IPS-18c (cell line): ENCODE data around the gene PREX1.

Experiments
- H3K4me3 ChIP-seq: 2 replicates; pipeline ENCODE4 v1.7.0; 2013; ENCODE audit warnings: low read depth, mild to moderate bottlenecking, low read length, moderate library complexity; ENCODE audit not compliant: insufficient read depth
- H3K9me3 ChIP-seq: one replicate; pipeline ENCODE4 v1.6.1; 2013; ENCODE audit warnings: mild to moderate bottlenecking, low read length, moderate library complexity; ENCODE audit not compliant: control insufficient read depth, insufficient read depth

The PREX1 gene

GRCh38 chr20:48621376-48622078 is 206.3 kb downstream of the PREX1 start:
- Histone ChIP-seq H3K9me3 (no peaks in the 10 kb centered on the region), H3K4me3 (no peak overlapping the region)

- peak overlapping the region; percentile 21; the same call in 1 of the 2 replicates for H3K4me3 ChIP-seq
Observed at GRCh38 chr20:48620507-48621375, 207.1 kb downstream of the PREX1 start.

GRCh38 chr20:48620154-48620506 is 207.7 kb downstream of the PREX1 start:
- Histone ChIP-seq H3K9me3 (no peaks in the 10 kb centered on the region), H3K4me3 (no peak overlapping the region)

More at GRCh38 chr20:48620507-48621375, 207.1 kb downstream of the PREX1 start:
- no peaks in the 10 kb centered on the region for H3K9me3 ChIP-seq

GRCh38 chr20:48619126-48620101 is 208.4 kb downstream of the PREX1 start:
- Histone ChIP-seq H3K9me3 (no peaks in the 10 kb centered on the region), H3K4me3 (no peak overlapping the region)

DNA sequence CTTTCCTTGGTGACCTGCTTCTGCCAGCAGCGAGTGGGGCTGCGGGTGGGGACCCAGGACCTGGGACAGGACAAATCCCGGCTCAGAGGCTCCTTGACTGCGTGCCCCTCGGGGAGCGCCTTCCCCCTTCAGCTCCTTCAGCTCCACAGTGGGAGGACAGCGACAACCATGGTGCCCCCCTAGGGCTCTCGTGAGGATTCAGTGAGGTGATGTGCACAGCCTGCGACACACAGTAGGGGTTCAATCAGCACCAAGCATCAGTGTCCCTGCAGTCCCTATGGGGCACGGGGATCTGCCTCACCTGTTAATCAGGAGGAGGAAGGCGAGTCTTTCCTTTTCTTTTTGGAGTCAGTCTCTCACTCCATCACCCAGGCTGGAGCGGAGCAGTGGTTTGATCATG is 209.2 kb downstream of the PREX1 start:
- H3K9me3 ChIP-seq: no peaks in the 10 kb centered on the region
- no peak overlapping the region for H3K4me3 ChIP-seq

DNA sequence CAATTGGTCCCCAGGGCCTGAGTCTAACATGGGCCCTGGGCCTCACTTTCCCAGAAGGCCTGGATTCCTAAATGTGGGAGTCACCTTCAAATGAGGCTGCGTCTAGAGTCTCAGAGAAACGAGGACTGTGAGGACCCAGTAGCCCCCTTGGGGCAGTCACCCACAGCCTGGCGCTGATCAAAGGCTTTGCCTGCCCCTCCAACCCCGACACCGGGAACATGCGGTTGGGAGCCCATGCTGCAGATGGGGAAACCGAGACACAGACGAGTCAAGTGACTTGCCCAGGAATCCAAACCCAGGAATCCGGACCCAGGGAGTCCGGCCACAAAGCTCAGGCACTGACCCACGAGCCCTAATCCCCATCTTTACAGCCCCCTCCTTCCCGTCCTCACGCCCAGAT is 209.7 kb downstream of the PREX1 start:
- H3K4me3 ChIP-seq: no peak overlapping the region
- H3K9me3 ChIP-seq: no peaks in the 10 kb centered on the region

DNA sequence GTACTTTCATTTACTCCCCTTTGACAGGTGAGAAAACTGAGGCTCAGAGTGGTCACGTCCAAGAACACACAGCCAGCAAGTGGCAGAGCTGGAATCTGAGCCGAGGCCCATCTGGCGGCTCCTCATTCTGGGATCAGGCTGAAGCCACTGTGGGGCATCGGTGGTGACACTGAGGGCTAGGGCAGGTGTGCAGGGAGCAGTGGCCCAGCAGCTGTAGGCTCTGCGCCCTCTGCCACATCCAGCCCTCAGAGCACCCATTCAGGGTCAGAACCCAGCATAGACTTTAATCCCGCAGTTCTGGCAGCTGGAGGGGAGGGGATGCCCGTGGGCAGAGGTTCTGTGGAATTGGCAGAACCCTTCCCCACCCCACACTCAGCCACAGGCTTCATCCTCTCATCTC is 210.3 kb downstream of the PREX1 start:
- no peaks in the 10 kb centered on the region for H3K9me3 ChIP-seq
- no peak overlapping the region for H3K4me3 ChIP-seq

DNA sequence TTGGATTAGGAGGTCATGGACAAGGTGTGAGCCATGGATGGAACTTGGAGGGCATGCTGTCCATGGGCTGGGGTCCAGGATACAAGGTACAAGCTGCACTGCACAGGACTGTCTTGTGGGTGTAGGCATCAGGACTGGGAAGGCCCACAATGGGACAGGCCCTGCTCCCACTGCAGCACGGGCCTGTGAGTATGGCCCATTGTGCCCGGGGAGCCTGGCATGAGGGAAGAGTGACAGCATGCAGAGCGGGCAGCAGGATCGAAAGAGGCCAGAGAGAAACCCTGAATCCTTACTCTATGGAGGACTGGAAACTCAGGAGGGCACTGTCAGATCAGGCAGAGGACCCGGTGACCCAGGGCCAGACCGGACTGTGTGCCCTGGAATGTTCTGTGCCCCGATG is 211.3 kb downstream of the PREX1 start:
- Histone ChIP-seq H3K4me3 (no peak overlapping the region), H3K9me3 (no peaks in the 10 kb centered on the region)

DNA sequence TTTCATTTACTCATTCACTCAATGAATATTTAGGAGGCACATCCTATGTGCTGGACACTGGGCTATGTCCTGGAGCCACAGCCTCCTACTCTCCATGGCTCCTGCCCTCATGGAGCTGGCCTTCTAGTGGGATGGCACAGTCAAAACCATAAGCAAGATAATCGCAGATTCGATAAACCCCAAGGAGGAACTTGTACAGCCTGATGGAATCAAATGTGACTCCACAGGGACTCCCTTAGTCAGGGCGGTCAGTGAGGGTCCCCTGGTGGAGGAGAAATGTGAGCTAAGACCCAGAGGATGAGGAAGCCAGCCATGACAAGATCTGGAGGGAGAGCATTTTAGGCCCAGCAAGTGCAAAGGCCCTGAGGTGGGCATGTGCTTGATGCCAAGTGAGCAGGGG is 211.9 kb downstream of the PREX1 start:
- Histone ChIP-seq H3K9me3 (no peaks in the 10 kb centered on the region), H3K4me3 (no peak overlapping the region)

DNA sequence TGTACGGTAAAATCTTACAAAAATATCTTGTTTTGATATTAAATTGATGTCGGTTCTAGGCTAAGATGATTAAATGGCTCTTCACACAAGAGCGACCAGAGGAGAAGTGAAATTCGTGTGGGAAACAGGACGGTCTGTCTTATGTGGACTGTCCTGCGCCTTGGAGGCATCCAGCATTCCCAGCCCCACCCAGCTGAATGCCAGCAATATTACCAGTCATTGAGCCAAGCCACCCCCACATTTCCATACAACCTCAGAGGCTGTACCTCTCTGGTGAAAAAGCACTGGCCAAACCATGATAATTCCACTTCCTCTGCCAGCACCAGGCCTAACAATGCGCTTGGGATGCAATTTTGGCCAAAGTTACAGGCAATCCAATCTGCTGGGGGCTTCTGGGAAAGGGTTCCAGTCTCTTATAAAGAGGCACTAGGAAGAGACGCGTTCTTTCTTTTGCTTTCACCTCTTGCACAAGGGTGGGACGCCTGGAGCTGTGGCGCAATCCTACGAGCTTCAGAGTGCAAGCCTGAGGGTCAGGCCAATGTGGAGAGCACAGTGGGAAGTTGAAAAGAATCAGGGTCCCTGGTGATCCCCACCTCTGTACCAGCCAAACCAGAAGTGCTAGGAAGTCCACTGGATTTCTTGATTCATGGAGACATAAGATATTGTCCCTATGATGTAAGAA is 213.1 kb downstream of the PREX1 start:
- Histone ChIP-seq H3K4me3 (no peak overlapping the region), H3K9me3 (no peaks in the 10 kb centered on the region)

DNA sequence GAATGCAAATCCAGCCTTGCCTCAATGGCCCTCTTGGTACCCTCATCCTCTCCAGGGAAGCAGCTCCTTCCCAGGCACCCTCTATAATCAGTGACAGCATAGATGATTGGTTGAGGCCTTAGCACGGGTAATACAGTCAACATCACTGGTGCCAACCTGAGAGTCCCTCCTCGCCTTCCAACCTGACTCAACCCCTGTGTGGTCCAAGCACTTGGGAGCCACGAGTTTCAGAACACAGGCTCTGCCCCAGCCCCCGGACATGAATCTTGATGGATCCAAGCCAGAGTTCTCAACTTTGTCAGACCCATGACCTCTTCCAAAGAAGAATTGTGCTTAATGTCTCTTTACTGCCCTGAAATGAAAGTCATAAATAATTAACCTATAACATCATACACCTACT is 213.9 kb downstream of the PREX1 start:
- H3K4me3 ChIP-seq: no peak overlapping the region
- no peaks in the 10 kb centered on the region for H3K9me3 ChIP-seq

GRCh38 chr20:48612335-48612734 is 215.5 kb downstream of the PREX1 start:
- no peaks in the 10 kb centered on the region for H3K9me3 ChIP-seq
- no peak overlapping the region for H3K4me3 ChIP-seq

- H3K9me3 ChIP-seq: no peaks in the 10 kb centered on the region
- H3K4me3 ChIP-seq: no peak overlapping the region
Observed at GRCh38 chr20:48610996-48611395, 216.8 kb downstream of the PREX1 start.

DNA sequence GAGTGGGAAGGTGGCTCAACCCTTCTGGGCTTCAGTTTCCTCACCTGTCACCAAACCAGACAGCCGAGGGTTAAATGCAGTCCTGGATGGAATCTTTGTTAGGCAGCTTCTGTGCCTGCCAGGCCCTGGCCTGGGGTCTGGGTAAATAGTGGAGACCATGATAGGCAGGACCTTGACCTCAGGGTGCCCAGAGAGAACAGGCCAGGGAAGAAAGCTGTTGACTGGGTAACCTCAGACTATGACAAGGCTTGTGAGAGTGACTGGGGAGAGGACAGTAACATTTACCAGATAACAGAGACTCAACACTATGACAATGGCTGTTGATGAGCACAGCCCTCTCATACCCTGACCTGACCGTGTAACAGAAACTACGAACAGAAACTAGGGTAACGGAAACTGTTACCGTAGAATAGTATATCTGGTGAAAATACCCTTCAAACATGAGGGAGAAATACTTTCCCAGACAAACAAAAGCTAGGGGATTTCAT is 218.3 kb downstream of the PREX1 start:
- Histone ChIP-seq H3K4me3 (no peak overlapping the region; the same call in 1 of the 2 replicates), H3K9me3 (no peaks in the 10 kb centered on the region)

DNA sequence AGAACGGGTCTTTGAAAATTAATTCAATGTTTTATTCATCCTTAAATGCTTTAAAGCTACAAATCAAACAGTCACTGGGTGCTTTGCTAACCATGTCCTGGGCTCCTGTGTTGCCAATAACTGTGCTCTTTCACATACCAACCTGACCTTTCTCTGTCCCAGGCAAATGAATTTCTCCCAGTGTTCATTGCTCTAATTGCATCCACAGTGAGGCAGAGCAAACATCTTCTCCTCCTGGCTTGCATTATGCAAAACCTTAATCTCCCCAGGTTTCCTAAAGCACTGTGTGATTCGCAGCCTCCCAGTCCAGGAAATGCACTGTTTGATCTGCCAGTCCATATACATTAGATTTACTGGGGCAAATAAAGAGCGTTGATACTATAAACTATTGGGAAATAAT is 219.0 kb downstream of the PREX1 start:
- H3K4me3 ChIP-seq: no peak overlapping the region
- H3K9me3 ChIP-seq: no peaks in the 10 kb centered on the region

DNA sequence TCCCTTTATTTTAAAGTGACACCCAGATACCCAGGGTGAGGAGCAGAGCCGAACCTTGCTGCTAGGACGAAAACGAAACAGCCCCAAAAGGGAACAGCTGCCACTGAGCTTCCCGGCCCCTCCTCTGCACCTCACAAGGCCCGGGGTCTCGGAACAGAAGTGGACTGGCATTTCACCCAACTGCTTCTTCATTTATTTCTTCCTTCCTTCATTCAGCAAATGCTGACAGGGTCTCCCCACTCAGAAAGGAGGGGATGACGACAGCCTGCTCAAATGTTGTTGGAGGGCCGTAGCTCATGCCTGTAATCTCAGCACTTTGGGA is 220.3 kb downstream of the PREX1 start:
- Histone ChIP-seq H3K4me3 (no peak overlapping the region), H3K9me3 (no peaks in the 10 kb centered on the region)
